Parathyroid adenoma (tissue), 2 donors: ENCODE measurements around the gene IMMP1L.

Experiments used
- H2AFZ ChIP-seq: fragments of 300-600 bp; sonication (generic); one replicate; pipeline ENCODE4 v1.7.0; 2017; ENCODE audit warnings: antibody characterized with exemption, mild to moderate bottlenecking
- H3K27ac ChIP-seq: fragments of 300-600 bp; sonication (generic); one replicate; pipeline ENCODE4 v1.7.0; 2017
- H3K27me3 ChIP-seq: fragments of 300-600 bp; sonication (generic); one replicate; pipeline ENCODE4 v1.7.0; 2017; ENCODE audit warnings: low read length; ENCODE audit not compliant: control insufficient read depth, insufficient read depth
- H3K36me3 ChIP-seq: fragments of 300-600 bp; sonication (generic); one replicate; pipeline ENCODE4 v1.7.0; 2017; ENCODE audit warnings: low read length; ENCODE audit not compliant: control insufficient read depth, insufficient read depth
- H3K4me1 ChIP-seq: fragments of 300-600 bp; sonication (generic); one replicate; pipeline ENCODE4 v1.7.0; 2017; ENCODE audit warnings: control low read depth
- H3K4me2 ChIP-seq: fragments of 300-600 bp; sonication (generic); one replicate; pipeline ENCODE4 v1.7.0; 2017; ENCODE audit warnings: low read length
- H3K4me3 ChIP-seq: fragments of 300-600 bp; sonication (generic); one replicate; pipeline ENCODE4 v1.7.0; 2017; ENCODE audit warnings: low read depth, low read length
- H3K79me2 ChIP-seq: fragments of 300-600 bp; sonication (generic); one replicate; pipeline ENCODE4 v1.7.0; 2017; ENCODE audit warnings: control low read depth
- H3K9ac ChIP-seq: fragments of 300-600 bp; sonication (generic); one replicate; pipeline ENCODE4 v1.7.0; 2017; ENCODE audit warnings: mild to moderate bottlenecking
- H3K9me3 ChIP-seq: fragments of 300-600 bp; sonication (generic); one replicate; pipeline ENCODE4 v1.7.0; 2017; ENCODE audit warnings: low read length; ENCODE audit not compliant: control insufficient read depth
- TF ChIP-seq, protein P1 (sequence below): fragments of 300-600 bp; sonication (generic); IDR thresholded peaks from one replicate; pipeline ENCODE4 v1.7.0; 2017; ENCODE audit warnings: antibody characterized with exemption, mild to moderate bottlenecking
- donor health status: primary hyperparathyroidism.

IMMP1L gene

DNA sequence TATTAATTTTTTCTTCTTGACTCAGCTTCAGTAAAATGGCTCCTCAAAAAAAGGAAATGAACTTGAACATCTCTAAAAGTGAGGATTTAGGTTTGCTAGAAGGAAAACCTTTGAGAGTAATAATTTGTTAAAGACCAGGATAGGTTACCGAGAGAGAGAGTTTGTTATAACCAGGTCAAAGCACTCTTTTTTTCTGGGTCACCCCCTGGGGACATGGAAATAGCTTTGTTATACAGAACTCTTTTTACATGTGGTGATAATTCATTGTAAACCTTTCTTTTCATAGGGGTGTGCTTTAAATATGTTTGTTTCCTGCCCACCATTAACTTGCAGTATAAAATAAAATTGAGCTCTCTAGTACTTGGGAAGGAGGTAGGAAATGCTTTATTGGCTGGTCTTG lies 92.1 kb downstream of the IMMP1L start:
- Histone ChIP-seq H3K79me2 (no peaks in the 10 kb centered on the region), H2AFZ (no peak overlapping the region), H3K27ac (no peak overlapping the region), H3K4me1 (no peaks in the 10 kb centered on the region), H3K9ac (no peak overlapping the region), H3K4me2 (no peak overlapping the region), H3K36me3 (no peaks in the 10 kb centered on the region), H3K9me3 (no peaks in the 10 kb centered on the region), H3K27me3 (no peaks in the 10 kb centered on the region), H3K4me3 (no peak overlapping the region)
- TF ChIP-seq, protein P1, sequence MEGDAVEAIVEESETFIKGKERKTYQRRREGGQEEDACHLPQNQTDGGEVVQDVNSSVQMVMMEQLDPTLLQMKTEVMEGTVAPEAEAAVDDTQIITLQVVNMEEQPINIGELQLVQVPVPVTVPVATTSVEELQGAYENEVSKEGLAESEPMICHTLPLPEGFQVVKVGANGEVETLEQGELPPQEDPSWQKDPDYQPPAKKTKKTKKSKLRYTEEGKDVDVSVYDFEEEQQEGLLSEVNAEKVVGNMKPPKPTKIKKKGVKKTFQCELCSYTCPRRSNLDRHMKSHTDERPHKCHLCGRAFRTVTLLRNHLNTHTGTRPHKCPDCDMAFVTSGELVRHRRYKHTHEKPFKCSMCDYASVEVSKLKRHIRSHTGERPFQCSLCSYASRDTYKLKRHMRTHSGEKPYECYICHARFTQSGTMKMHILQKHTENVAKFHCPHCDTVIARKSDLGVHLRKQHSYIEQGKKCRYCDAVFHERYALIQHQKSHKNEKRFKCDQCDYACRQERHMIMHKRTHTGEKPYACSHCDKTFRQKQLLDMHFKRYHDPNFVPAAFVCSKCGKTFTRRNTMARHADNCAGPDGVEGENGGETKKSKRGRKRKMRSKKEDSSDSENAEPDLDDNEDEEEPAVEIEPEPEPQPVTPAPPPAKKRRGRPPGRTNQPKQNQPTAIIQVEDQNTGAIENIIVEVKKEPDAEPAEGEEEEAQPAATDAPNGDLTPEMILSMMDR = no peak

DNA sequence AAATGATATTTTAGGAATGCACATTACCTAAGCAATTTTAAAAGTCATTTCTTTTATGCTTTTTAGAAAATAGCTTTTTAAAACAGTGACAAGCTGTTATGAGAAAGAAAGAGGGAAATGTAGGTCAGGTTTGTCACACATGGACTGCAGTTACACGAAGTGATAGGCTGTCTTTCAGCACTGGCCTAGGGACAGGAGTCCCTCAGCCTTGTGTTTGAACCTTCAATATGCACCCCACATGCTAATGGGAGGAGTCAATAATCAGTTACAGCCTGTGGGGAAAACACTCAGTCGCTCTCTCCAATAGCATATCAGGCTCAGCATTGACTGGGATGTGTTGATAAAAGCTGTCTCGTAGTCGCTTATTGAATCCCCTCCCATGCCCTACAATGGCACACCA lies 94.0 kb downstream of the IMMP1L start:
- Histone ChIP-seq H3K27ac (no peak overlapping the region), H3K4me1 (no peaks in the 10 kb centered on the region), H3K9me3 (no peaks in the 10 kb centered on the region), H3K79me2 (no peaks in the 10 kb centered on the region), H3K9ac (no peak overlapping the region), H3K36me3 (no peaks in the 10 kb centered on the region), H3K4me3 (no peak overlapping the region), H2AFZ (no peak overlapping the region), H3K4me2 (no peak overlapping the region), H3K27me3 (no peaks in the 10 kb centered on the region)
- TF ChIP-seq, protein P1 = no peak

DNA sequence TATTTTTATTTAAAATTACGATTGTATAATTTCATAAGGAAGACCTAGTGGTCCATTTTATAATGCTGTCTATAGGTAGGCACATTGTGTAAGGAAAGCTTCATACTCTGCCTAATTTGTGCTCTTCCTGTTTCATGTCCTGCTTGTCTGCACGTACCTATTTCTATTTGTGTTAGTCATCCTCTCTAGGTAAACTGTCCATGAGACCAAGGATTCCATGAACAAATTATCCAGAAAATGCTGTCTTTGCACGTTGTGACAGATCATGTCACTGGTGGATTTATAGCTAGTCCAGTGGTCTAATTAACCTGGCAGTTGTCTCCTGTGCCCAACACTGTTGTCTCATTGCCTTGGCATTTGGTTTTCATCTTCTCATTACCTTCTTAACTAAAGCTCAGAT lies 95.1 kb downstream of the IMMP1L start:
- no peaks in the 10 kb centered on the region for H3K36me3 ChIP-seq
- TF ChIP-seq, protein P1 = no peak
- H3K9ac ChIP-seq = no peak overlapping the region
- H3K9me3 ChIP-seq = no peaks in the 10 kb centered on the region
- H3K79me2 ChIP-seq = no peaks in the 10 kb centered on the region
- no peaks in the 10 kb centered on the region for H3K27me3 ChIP-seq
- H2AFZ ChIP-seq = no peak overlapping the region
- H3K4me2 ChIP-seq = no peak overlapping the region
- no peak overlapping the region for H3K27ac ChIP-seq
- no peaks in the 10 kb centered on the region for H3K4me1 ChIP-seq
- no peak overlapping the region for H3K4me3 ChIP-seq

DNA sequence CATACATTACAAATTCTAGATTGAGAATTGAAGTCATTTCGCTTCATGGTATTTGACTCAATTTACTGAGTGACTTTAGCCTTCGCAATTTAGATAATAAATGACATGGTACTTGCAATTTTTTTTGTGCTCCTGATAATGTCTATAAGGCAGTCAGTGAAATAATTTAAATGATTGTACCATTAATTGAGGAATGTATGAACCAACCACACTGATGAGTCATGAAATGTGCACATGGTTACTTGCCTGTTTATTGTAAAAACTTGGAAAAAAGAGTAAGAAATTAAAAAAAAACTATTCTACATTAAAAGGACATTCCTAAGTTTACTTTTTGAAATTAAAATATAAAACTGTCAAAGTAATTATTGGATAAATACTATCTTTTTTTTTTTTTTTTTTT lies 96.5 kb downstream of the IMMP1L start:
- no peak overlapping the region for H3K9ac ChIP-seq
- H3K27ac ChIP-seq = no peak overlapping the region
- TF ChIP-seq, protein P1 = no peak

DNA sequence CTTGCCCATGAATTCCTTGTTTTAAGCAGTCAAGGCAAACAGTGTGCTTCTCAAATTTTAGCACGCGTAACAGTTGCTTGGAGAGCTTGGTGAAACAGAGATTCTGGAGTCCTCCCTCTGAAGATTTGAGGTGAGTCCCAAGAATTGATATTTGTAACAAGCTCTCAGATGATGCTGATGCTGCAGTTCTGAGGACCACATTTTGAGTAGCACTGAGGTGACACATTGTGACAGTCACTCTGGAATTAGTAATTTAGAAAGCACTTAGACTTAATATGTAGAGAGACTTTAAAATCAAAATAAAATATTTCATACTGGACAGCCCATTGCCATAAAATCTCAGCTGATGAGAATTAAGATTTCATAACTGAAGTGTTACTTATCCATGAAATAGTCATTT lies 101.2 kb downstream of the IMMP1L start:
- Histone ChIP-seq H3K4me2 (no peak overlapping the region), H3K27me3 (no peaks in the 10 kb centered on the region), H2AFZ (no peak overlapping the region), H3K9me3 (no peaks in the 10 kb centered on the region), H3K4me3 (no peak overlapping the region), H3K79me2 (no peaks in the 10 kb centered on the region), H3K9ac (no peak overlapping the region), H3K27ac (no peak overlapping the region), H3K36me3 (no peaks in the 10 kb centered on the region), H3K4me1 (no peaks in the 10 kb centered on the region)
- TF ChIP-seq, protein P1 = no peak

More for the DNA sequence above, 96.5 kb downstream of the IMMP1L start:
- Histone ChIP-seq H3K4me3 (no peak overlapping the region), H3K36me3 (no peaks in the 10 kb centered on the region), H3K9me3 (no peaks in the 10 kb centered on the region), H2AFZ (no peak overlapping the region), H3K4me1 (no peaks in the 10 kb centered on the region), H3K79me2 (no peaks in the 10 kb centered on the region), H3K27me3 (no peaks in the 10 kb centered on the region), H3K4me2 (no peak overlapping the region)
